ENCODE measurements around the gene PPP1R15B. TPM values are rescaled to one million over a fixed set of nuclear protein-coding genes. Genes with fewer than 3 reads are reported as not detected.

Gene PPP1R15B
- total and polyA plus RNA-seq, 2 of the 4 experiments (the other 2 are of a cell fraction): 14.9 to 15.0 TPM

- Histone ChIP-seq H2BK5ac (ENCODE audit: low read depth, low read length, poor library complexity, severe bottlenecking) (no peak overlapping the region), H3K14ac (replicated peaks; ENCODE audit: low read depth, low read length) (no peak overlapping the region), H3K9ac (ENCODE audit: low read depth, low read length) (no peak overlapping the region), H2BK15ac (ENCODE audit: low read depth, low read length) (no peak overlapping the region), H3K9me3 (ENCODE audit: control insufficient read depth, insufficient read depth, low read length) (no peaks in the 10 kb centered on the region), H2AFZ (replicated peaks; ENCODE audit: low read length, poor library complexity) (peak overlapping the region; percentile 52), H3K9me1 (ENCODE audit: insufficient read depth, low read length) (no peaks in the 10 kb centered on the region), H4K91ac (ENCODE audit: insufficient read depth, low read depth, low read length) (peak overlapping the region; percentile 40; the same call in 1 of the 2 replicates), H3K23ac (ENCODE audit: low read depth, low read length) (no peak overlapping the region), H3K4me1 (ENCODE audit: control insufficient read depth, insufficient read depth, low read length) (peaks cover 14% of the 10 kb centered on the region; the same call in 1 of the 2 replicates), H2AK9ac (replicated peaks; ENCODE audit: low read depth, low read length, poor library complexity) (peak overlapping the region; percentile 62), H3K27ac (ENCODE audit: insufficient read depth, low read length) (no peak overlapping the region), H3K4me2 (ENCODE audit: low read depth, low read length) (no peak overlapping the region), H4K20me1 (ENCODE audit: insufficient read depth, low read length) (no peaks in the 10 kb centered on the region), H4K5ac (ENCODE audit: low read depth, low read length) (no peak overlapping the region; the same call in 1 of the 2 replicates), H3K36me3 (ENCODE audit: control insufficient read depth, insufficient read depth, low read length) (no peaks in the 10 kb centered on the region), H3K4me3 (ENCODE audit: insufficient read depth, low read depth, low read length) (no peak overlapping the region), H3K56ac (ENCODE audit: extremely low read depth, insufficient read depth, low read length) (no peak overlapping the region), H3K4ac (ENCODE audit: low read depth, low read length) (peak overlapping the region; percentile 64), H4K8ac (ENCODE audit: low read depth in 2 of 2, low read length in 2 of 2) (no peak overlapping the region), H2AK5ac (ENCODE audit: low read depth, low read length) (no peak overlapping the region), H2BK20ac (ENCODE audit: low read depth, low read length) (no peak overlapping the region; the same call in 1 of the 2 replicates), H3K18ac (ENCODE audit: low read depth, low read length) (no peak overlapping the region; the same call in 1 of the 2 replicates), H2BK120ac (ENCODE audit: low read depth, low read length) (peak overlapping the region; percentile 33; the same call in 1 of the 2 replicates), H3K79me1 (ENCODE audit: low read depth in 1 of 2, low read length in 2 of 2) (no peaks in the 10 kb centered on the region), H3K27me3 (ENCODE audit: control insufficient read depth, insufficient read depth, low read length) (no peaks in the 10 kb centered on the region)
- no TSS peak for BruUV-seq (replicated peaks)
- intact Hi-C loops (cut with micrococcal nuclease) (loop anchor here (10.0 kb wide), 1 partner anchor 63 kb away; no protein-coding TSS in a partner anchor), dilution Hi-C loops (cut with HindIII; ENCODE audit: low sequenced_read_pairs, unreplicated experiment) (no loop called here), in situ Hi-C loops (cut with MboI; ENCODE audit: low sequenced_read_pairs) (no loop called here)
- no peak for TF ChIP-seq RAD21 (IDR thresholded peaks at IDR 0.05; ENCODE audit: low read length)
- no peak for TF ChIP-seq SMC3 (IDR thresholded peaks at IDR 0.05; ENCODE audit: low read depth, low read length)
- no peak for TF ChIP-seq CTCF (conservative IDR thresholded peaks at IDR 0.05; ENCODE audit: low read depth, low read length)
- no peak for TF ChIP-seq MAZ (IDR thresholded peaks at IDR 0.05; ENCODE audit: borderline replicate concordance, low read depth, low read length)
- TF ChIP-seq MAFK (IDR thresholded peaks at IDR 0.05; ENCODE audit: low read depth, low read length): no peak
- no peak for TF ChIP-seq CHD1 (IDR thresholded peaks at IDR 0.05; ENCODE audit: low read depth, low read length)
- TF ChIP-seq POLR2A (IDR thresholded peaks at IDR 0.05; ENCODE audit: low read depth, low read length): no peak
- TF ChIP-seq BHLHE40 (IDR thresholded peaks at IDR 0.05; ENCODE audit: low read depth, low read length): no peak
- TF ChIP-seq FOS (IDR thresholded peaks at IDR 0.05; ENCODE audit: low read depth, low read length): no peak
- no peak for TF ChIP-seq RCOR1 (IDR thresholded peaks at IDR 0.05; ENCODE audit: insufficient replicate concordance, low read length)
- TF ChIP-seq MXI1 (IDR thresholded peaks at IDR 0.05; ENCODE audit: borderline replicate concordance, low read depth, low read length): no peak
- TF ChIP-seq ELK1 (IDR thresholded peaks at IDR 0.05; ENCODE audit: borderline replicate concordance, low read depth, low read length): no peak
- no peak for TF ChIP-seq RFX5 (IDR thresholded peaks at IDR 0.05; ENCODE audit: low read depth, low read length)
- CTCF ChIA-PET: interaction anchor here (0.6 to 1.7 kb wide), 4 partner anchors 13 to 99 kb away, joined by 3 to 5 read pairs (median 4); no protein-coding TSS in a partner anchor
- DNase-seq: no peak
- POLR2A ChIA-PET (ENCODE audit: unreplicated experiment): no interaction called here
- no peak for ATAC-seq (ENCODE audit: low read depth)
- WGBS, 2 experiments (ENCODE audit: extremely low coverage in 2 of 2, insufficient read length in 1 of 2): 92% methylated on average over 13 of the region's 23 CpGs; no CpG with 5 or more reads in 1 of the 2 experiments
These were observed 53.8 kb downstream of the PPP1R15B start for GRCh38 chr1:204357551-204358490.
